Measurements from ENCODE around the gene HNRNPD.

- TF ChIP-seq CTCF (IDR thresholded peaks at IDR 0.05) (no peak), POLR2A (IDR thresholded peaks at IDR 0.05) (no peak)
Observed at GRCh38 chr4:82335043-82335442, 38.7 kb downstream of the HNRNPD start.
